Middle frontal gyrus (tissue), 1 donor: ENCODE measurements around the gene GPATCH8.
"Not testable (repeated sequence)": the region's sequence is repeated elsewhere in the genome, so short reads cannot be mapped to it uniquely, and the experiment has no call there.

Experiments used
- DNase-seq: peaks from one replicate; pipeline ENCODE4 v3.0.0-alpha.2; 2015; ENCODE audit warnings: low spot score; ENCODE audit errors: extremely low spot score

GPATCH8 gene

DNA sequence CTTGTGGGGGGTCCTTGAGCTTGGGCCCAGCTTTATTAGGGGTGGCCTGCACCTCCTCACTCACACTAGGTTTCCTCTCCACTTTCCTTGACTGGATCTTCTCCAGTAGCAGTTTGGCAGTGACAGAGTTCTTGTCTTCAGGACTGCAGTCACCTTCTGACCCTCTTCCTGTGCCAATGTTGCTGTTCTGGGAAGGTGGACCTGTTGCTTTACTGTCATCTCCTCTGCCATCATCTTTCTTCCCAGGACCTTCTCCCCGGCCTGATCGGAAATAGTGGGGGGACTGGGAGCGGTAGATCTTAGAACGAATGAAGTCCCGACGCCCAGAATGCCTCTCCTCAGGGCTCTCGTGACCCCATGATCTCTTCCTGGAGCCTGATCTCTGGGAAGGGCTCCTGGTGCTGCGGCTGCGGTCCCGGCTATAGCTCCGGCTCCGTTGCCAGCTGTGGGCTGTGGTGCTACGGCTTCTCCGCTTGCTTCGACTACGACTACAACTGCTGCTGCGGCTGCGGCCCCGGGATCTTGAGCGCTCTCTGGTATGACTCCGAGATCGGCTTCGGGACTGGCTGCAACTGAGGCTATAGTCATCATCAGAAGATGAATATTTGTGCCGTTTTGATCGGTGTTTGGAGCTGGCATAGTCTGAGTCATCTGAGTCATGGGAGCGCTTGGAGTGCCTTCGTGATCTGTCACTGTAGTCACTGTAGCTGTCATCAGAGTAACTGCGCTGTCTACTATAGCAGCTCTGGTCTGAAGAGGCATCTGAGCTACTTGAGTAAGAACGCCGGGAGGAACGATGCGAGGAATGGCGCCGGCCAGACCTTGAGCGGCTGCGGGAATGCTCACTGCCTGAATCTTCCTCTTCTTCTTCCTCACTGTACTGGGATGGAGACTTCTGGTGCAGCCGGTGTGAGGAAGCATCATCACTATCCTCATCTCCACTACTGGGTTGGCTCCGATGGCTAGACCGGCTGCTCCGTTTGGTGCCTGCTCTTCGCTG is 104.2 kb downstream of the GPATCH8 start:
- peak; percentile 5 for DNase-seq

DNA sequence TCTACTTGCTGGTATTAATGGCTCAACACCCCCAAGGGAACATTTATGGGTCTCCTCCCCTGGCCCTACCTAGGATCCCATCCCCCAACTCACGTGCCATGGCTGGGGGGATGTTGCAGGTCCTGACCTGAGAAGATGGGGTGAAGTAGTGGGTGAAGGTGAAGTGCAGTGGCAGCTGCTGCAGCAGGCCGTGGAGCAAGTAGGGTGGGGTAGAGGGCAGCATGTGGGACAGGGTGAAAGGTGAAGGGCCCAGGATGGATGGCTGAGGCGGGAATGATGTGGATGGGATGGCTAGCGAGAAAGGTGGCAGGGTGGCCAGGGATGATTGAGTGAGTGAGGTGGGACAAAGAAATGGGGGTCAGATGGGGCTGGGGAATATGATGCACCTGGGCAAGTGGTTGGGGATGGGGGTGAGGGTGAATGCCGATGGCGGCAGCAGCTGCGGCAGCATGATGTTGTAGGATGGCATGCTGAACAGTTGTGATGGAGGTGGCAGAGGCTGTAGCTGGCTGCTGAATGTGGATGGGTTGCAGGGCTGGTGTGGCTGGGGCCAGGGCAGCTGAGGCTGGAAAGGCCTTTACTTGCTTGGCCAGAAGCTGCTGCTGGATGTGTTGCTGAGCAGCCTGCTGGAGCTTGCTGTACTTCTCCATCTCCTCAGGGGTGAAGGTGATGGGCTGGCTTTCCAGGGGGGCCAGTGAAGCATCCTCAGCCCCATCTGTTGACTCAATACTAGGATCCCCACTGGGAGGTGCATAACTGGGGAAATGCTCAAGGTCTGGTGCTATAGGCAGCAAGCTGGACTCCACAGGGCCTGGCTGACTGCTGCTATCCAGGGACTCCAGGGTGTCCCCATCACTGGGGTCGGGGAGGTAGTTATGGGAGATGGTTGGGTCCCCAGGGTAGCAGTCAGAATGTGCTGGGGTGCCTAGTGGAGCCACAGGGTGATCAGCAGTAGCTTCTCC is 105.4 kb downstream of the GPATCH8 start:
- no peak for DNase-seq

- DNase-seq: no peak
Observed at GRCh38 chr17:44396946-44397345, 106.3 kb downstream of the GPATCH8 start.

GRCh38 chr17:44394833-44395232 is 108.4 kb downstream of the GPATCH8 start:
- no peak for DNase-seq

- DNase-seq: not testable (repeated sequence)
Observed at GRCh38 chr17:44394112-44394511, 109.1 kb downstream of the GPATCH8 start.

- no peak for DNase-seq
Observed at GRCh38 chr17:44390250-44390870, 112.8 kb downstream of the GPATCH8 start.

- no peak for DNase-seq
Observed at GRCh38 chr17:44389723-44390202, 113.4 kb downstream of the GPATCH8 start.

DNA sequence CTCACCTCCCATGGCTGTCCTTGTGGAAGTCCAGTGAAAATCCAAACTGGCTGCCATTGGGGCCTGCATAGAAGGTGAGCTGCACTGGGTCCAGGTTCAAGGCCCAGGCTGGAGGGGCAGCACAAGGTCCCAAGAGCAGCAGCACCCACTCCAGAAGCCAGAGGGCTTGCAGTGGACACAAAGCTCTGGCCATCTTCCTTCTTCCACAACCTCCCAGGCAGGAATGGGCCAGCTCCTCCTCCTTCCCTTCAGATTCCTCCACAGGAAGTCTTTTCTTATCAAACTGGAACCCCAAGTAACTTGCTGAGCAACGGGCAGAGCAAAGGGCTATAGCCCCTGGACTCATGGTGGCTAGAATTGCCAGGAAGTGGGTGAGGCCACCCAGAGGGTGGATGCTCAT is 113.9 kb downstream of the GPATCH8 start, which contains the start of gene ITGA2B:
Gene ITGA2B, minus strand, starts transcription at position 369 of the 400 bp plus-strand sequence. Its CDS starts 176 bp downstream, at position 193.
- no peak for DNase-seq

DNA sequence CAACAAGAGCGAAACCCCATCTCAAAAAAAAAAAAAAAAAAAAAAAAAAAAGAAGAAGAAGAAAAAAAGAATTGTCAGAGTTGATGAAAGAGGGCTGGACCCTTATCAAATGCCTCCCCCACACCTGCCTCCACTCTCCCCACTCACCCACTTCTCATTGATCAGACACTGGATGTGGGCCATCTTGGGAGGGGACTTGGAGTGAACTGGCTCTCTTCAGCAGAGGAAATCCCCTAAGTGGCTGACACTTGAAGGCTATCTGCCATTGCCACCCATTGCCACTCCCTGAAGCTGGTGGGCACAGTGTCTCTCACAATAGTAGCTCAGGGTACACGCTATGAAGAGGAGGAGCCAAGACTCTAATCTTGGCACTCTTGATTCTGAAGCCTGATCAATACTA is 115.4 kb downstream of the GPATCH8 start:
- no peak for DNase-seq

- DNase-seq: no peak
Observed at GRCh38 chr17:44386182-44386525, 117.1 kb downstream of the GPATCH8 start.

GRCh38 chr17:44385287-44386181 is 117.7 kb downstream of the GPATCH8 start:
- DNase-seq: no peak

DNA sequence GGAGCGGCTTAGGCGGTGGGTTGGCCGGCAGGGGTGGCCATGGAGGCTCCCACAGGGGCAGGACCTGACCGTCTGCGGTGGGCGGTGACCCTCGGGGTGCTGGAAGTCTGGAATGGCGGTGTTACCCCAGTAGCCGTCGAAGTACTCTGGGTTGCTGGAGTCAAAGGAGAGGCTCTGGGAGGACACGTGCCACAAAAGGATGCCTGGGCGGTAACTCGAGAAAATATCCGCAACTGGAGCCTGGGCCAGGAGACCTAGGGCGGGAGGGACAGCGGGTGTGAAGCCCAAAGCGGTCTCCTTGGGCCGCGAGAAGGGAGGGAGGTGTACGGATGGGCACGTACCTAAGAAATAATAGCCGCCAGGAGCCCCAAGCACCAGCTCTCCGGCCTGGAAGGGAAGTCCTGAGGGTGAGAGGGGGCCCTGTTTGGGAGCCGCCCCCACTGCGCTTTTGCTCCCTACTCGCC is 118.4 kb downstream of the GPATCH8 start:
- DNase-seq: no peak

GRCh38 chr17:44384281-44384822 is 118.9 kb downstream of the GPATCH8 start:
- no peak for DNase-seq

- DNase-seq: no peak
Observed at GRCh38 chr17:44383861-44384260, 119.3 kb downstream of the GPATCH8 start.

- DNase-seq: no peak
Observed at GRCh38 chr17:44383363-44383762, 119.8 kb downstream of the GPATCH8 start.

DNA sequence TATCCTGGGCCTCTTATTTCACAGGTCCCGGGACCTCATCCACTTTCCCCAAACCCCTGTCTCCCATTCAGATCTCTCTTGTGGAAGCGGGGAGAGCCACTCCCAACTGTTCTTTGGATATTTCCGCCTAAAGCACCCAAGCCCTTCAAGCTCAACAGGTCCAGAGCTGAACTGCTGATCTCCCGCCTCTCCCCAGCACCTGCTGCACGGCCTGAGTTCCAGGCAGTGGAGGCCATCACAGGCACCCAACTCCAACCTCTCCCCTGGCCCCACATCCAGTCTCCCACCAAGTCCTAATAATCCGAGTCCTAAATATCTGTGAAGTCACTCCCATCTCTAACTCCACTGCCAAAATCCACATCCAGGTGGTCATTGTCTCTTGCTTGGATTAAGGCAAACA is 120.3 kb downstream of the GPATCH8 start:
- DNase-seq: no peak

DNA sequence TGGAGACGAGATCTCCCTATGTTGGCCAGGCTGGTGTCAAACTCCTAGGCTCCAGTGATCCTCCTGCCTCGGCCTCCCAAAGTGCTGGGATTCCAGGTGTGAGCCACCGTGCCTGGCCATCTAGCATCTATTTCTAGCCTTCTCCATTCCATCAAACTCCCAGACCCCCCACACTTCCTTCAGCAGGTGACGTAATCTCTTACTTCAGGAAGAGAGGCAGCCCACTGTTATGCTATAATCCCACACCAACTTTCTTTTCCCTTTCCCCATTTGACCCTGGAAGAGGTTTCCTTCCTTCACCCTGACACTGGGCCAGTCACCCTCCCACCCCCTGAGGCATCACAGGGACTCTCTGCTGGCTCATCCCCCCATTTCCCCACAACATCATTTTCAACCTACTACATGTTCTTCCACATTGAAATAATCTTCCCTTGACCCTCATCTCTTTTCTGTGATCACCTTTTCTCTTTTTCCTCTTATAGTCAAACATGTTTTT is 121.3 kb downstream of the GPATCH8 start:
- no peak for DNase-seq

DNA sequence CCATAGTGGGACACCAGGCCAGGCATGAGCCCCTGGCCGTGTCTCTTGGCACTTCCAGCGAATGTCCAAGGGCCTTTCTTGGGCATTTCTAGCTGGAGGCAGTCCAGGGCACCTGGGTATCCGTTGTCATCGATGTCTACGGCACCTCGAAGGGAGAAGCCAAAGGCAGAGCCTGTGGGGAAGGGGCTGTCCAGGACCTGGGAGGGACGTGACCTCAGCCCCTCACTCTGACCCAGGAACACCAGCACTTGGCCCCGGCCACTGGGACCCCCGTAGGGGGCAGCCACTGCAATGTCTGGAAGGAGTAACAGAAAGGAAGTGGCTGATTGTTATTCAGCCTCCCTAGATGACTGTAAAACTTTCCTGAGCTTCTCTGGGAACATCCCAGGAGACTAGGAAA is 122.4 kb downstream of the GPATCH8 start:
- DNase-seq: no peak

- DNase-seq: no peak
Observed at GRCh38 chr17:44379887-44380286, 123.3 kb downstream of the GPATCH8 start.
